ENCODE data around the gene DBN1. TPM values are rescaled to one million over a fixed set of nuclear protein-coding genes. Genes with fewer than 3 reads are reported as not detected.
A peak's percentile ranks its signal among the peaks of the same experiment; 100 is the strongest.

Gene DBN1
- total RNA-seq, 1 experiment from 2014 or later = 127 TPM

DNA sequence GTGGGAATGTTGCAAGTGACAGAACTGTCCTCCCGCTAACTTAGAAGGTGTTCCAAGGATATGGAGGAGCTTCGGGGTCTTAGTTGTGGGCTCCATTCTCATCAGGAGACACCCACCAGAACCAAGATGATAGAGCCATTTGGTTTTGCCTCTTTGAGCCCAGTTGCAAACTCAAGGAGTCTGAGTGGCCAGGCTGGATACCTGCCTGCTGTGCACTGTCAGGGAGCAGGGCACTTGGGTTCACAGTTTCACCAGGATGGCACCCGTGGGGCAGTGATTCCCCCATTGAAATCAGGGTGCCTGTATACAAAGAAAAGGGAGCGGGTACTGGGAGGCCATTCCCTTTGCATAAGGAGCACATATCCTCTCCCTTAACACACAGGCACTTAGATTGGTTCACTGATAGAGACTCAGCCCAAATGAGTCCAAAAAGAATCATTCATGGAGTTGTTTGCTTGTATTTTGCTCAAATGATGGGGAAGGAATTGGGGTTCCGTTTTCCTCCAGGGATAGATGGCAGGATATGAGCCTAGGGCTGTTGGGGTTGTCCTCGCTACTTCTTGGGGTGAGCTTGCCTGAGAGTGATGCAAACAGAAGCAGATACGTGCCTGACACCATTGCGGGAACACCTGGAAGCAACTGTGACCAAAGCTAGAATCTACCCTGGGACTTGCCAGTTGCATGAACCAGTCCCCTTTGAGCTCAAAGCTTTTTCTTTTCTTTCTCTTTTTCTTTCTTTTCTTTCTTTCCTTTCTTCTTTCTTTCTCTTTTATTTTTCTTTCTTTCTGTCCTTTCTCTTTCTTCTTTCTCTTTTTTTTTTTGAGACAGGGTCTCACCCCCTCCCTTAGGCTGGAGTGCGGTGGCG, 28.1 kb downstream of the DBN1 start:
- Histone ChIP-seq H3K9me2 (replicated peaks; ENCODE audit: low read length) (no peaks in the 10 kb centered on the region), H3K4me3 (ENCODE audit: low read length) (peak overlapping the region; percentile 82; the same call in 1 of the 2 replicates), H3K27me3 (ENCODE audit: low read length) (no peaks in the 10 kb centered on the region), H4K20me1 (ENCODE audit: low read length) (no peaks in the 10 kb centered on the region), H2AFZ (ENCODE audit: low read length) (no peak overlapping the region), H3F3A (ENCODE audit: low read length, unreplicated experiment) (peaks cover 7% of the 10 kb centered on the region), H3K79me2 (ENCODE audit: low read length) (peaks cover 48% of the 10 kb centered on the region), H3K9me3 (ENCODE audit: low read length) (no peaks in the 10 kb centered on the region), H3K4me1 (ENCODE audit: insufficient read depth, low read length) (peaks cover 23% of the 10 kb centered on the region), H3K36me3 (ENCODE audit: low read depth, low read length) (peaks cover 8% of the 10 kb centered on the region; the same call in 1 of the 2 replicates), H3K9ac (ENCODE audit: low read length) (peak overlapping the region; percentile 75; the same call in 1 of the 2 replicates), H3K4me2 (ENCODE audit: low read length) (peak overlapping the region; percentile 97), H3K27ac (ENCODE audit: low read length) (no peak overlapping the region)
- ChIA-PET CTCF (interaction anchor here (0.5 to 2.2 kb wide), 4 partner anchors 10 to 41 kb away, joined by 3 to 7 read pairs (median 4); partner anchors contain the start of gene GRK6), POLR2A (ENCODE audit: unreplicated experiment) (interaction anchor here (0.6 to 1.3 kb wide), 3 partner anchors 19 to 52 kb away, joined by 3 to 7 read pairs (median 3); partner anchors contain the start of gene GRK6)
- intact Hi-C loops (cut with micrococcal nuclease) = no loop called here
- BruUV-seq (replicated peaks) = TSS peak; percentile 29
- ATAC-seq = no peak
- no peak for DNase-seq
- TF ChIP-seq, protein P1, sequence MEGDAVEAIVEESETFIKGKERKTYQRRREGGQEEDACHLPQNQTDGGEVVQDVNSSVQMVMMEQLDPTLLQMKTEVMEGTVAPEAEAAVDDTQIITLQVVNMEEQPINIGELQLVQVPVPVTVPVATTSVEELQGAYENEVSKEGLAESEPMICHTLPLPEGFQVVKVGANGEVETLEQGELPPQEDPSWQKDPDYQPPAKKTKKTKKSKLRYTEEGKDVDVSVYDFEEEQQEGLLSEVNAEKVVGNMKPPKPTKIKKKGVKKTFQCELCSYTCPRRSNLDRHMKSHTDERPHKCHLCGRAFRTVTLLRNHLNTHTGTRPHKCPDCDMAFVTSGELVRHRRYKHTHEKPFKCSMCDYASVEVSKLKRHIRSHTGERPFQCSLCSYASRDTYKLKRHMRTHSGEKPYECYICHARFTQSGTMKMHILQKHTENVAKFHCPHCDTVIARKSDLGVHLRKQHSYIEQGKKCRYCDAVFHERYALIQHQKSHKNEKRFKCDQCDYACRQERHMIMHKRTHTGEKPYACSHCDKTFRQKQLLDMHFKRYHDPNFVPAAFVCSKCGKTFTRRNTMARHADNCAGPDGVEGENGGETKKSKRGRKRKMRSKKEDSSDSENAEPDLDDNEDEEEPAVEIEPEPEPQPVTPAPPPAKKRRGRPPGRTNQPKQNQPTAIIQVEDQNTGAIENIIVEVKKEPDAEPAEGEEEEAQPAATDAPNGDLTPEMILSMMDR (conservative IDR thresholded peaks at IDR 0.05; ENCODE audit: low read depth, low read length) = no peak
- TF ChIP-seq EZH2 (IDR thresholded peaks at IDR 0.05; ENCODE audit: low read length, unreplicated experiment) = no peak
- no peak for TF ChIP-seq EZH2phosphoT487 (IDR thresholded peaks at IDR 0.05; ENCODE audit: borderline replicate concordance, low read length)

DNA sequence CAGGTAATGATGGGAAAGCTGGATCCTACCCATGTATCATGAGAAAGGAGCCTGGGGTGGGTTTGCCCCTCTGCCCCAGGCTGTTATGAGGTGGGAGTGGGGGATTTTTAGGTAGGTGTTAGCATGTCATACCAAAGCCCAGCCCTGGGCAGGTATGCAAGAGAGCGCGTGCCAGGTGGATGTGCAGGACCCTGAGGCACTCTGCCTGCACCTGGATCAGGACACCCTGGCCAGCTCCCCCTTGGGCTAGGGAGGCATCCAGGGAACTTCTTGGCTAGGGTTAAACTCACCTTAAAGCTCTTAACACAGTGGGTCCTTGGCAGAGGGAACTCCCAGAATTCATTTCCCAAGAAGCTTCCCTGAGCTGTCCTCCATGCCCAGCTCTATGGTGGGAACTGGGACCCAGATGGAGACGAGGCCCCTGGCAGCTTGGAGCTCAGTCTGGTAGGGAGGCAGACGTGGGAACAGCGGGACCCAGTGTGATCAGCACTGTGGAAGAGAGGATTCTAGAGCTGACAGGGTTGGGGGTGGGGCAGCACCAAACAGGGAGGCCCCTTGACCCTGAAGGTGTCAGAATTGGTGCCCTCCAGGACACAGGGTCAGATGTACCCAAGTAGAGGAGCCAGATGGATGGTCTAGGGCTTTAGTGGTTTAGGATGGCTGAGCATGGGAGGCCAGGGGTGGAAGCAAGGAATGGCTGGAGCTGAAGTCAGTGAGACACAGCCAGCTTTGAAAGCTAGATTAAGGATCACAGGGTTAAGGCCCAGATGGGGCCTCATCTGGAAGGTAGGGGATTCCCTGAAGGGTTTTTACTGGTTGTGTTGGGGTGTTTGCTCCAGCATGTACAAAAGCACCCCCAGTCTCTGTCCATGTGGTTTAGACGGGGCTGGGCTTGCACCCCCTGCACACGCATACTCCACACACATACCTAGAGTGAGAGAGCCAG, 29.1 kb downstream of the DBN1 start:
- Histone ChIP-seq H2AFZ (ENCODE audit: low read length) (no peak overlapping the region), H3K27me3 (ENCODE audit: low read length) (no peaks in the 10 kb centered on the region), H4K20me1 (ENCODE audit: low read length) (no peaks in the 10 kb centered on the region), H3F3A (ENCODE audit: low read length, unreplicated experiment) (peaks cover 10% of the 10 kb centered on the region), H3K9ac (ENCODE audit: low read length) (no peak overlapping the region), H3K4me2 (ENCODE audit: low read length) (no peak overlapping the region), H3K4me3 (ENCODE audit: low read length) (no peak overlapping the region), H3K9me3 (ENCODE audit: low read length) (no peaks in the 10 kb centered on the region), H3K9me2 (replicated peaks; ENCODE audit: low read length) (no peaks in the 10 kb centered on the region), H3K36me3 (ENCODE audit: low read depth, low read length) (peaks cover 14% of the 10 kb centered on the region), H3K27ac (ENCODE audit: low read length) (no peak overlapping the region), H3K79me2 (ENCODE audit: low read length) (peaks cover 41% of the 10 kb centered on the region), H3K4me1 (ENCODE audit: insufficient read depth, low read length) (peaks cover 23% of the 10 kb centered on the region)
- no TSS peak for BruUV-seq (replicated peaks)
- intact Hi-C loops (cut with micrococcal nuclease) = no loop called here
- DNase-seq (no peak), ATAC-seq (no peak)
- ChIA-PET CTCF (interaction anchor here (2.2 kb wide), 1 partner anchor 11 kb away, joined by 5 read pairs; no protein-coding TSS in a partner anchor), POLR2A (ENCODE audit: unreplicated experiment) (interaction anchor here (1.3 kb wide), 1 partner anchor 18 kb away, joined by 3 read pairs; the partner anchor contains the start of gene GRK6)
- TF ChIP-seq EZH2phosphoT487 (IDR thresholded peaks at IDR 0.05; ENCODE audit: borderline replicate concordance, low read length) = no peak
- TF ChIP-seq EZH2 (IDR thresholded peaks at IDR 0.05; ENCODE audit: low read length, unreplicated experiment) = no peak
- TF ChIP-seq, protein P1 (conservative IDR thresholded peaks at IDR 0.05; ENCODE audit: low read depth, low read length) = no peak

Measured in PC-3 (cell line).